Activated naive CD4-positive, alpha-beta T cell treated with anti-CD3 and anti-CD28 coated beads, Interleukin-2, amount 10 ng/mL, durations not matched to agents 7 days and 5 days (primary cell): ENCODE measurements around the gene HLA-DMA.

Source experiments
- CTCF ChIA-PET: fragments of 350-600 bp; sonication (Branson Sonifier 250); formaldehyde crosslinking; loops from one replicate; lab custom pipeline; 2021; ENCODE audit warnings: antibody characterized with exemption; lab: Charles Lee
- DNase-seq: peaks from one replicate; pipeline ENCODE4 v3.0.0-alpha.2; 2020
- H3K27ac Mint-ChIP-seq: one replicate; pipeline ENCODE4 v1.8.0; 2021; ENCODE audit warnings: mild to moderate bottlenecking, moderate library complexity, mixed read lengths
- H3K27me3 Mint-ChIP-seq: one replicate; pipeline ENCODE4 v1.8.0; 2021; ENCODE audit warnings: mild to moderate bottlenecking, mixed read lengths
- H3K36me3 Mint-ChIP-seq: one replicate; pipeline ENCODE4 v1.8.0; 2021; ENCODE audit warnings: mixed read lengths
- H3K4me1 Mint-ChIP-seq: one replicate; pipeline ENCODE4 v1.8.0; 2021; ENCODE audit warnings: mixed read lengths
- H3K4me3 Mint-ChIP-seq: one replicate; pipeline ENCODE4 v1.8.0; 2021; ENCODE audit warnings: mild to moderate bottlenecking, moderate library complexity, mixed read lengths
- H3K9me3 Mint-ChIP-seq: one replicate; pipeline ENCODE4 v1.8.0; 2021; ENCODE audit warnings: mixed read lengths

The HLA-DMA gene

DNA sequence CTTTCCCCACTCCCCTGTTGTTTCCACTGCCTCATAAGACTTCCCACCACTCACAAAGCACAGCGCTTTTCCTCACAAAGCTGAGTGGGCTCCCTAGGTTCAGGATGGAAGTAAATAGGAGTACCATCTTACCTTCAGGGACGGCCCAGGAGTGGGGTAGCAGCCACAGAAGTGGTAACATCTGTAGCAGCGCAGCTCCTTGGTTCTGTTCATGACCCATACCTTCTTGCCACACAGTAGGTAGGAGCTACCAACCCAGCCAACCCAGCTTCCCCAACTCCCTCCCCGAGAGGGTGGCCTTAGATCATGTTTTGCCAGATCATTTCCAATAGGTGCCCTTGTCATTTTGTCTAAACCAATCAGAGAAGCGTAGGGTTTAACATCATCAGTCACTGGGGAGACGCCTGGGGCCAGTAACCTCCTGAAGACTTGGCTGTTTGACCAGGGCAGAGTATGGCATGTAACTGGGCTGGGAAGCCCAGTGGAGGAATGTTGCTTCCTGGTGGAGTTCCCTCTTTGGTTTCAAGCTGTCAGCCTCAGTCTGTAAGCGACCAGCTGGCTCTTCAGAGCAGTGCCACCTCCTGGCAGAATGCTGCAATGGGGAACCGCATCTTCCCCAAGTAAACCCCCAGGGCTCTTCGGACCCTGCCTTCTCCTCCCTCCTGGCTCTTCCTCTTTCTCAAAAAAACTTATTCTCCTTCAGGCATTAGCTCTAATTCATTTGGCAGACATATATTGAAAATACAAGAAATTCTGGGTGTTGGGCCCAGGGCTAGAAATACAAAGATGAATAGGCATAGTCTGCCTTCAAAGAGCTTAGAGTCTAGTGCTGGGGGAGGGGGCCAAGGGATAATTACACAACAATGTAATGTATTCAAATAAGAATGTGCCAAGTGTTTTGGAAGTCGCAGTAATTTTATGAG lies at the start of gene HLA-DMA:
Gene HLA-DMA (minus strand): TSS at position 281 of the 923 bp plus-strand sequence. CDS start 61 bp downstream, at position 220.
- Mint-ChIP-seq H3K9me3 (no peaks in the 10 kb centered on the region), H3K27me3 (no peaks in the 10 kb centered on the region), H3K4me3 (peak within 1 kb of the TSS; percentile 68), H3K27ac (peak within 1 kb of the TSS; percentile 75), H3K36me3 (no peaks in the 10 kb centered on the region), H3K4me1 (peaks cover 52% of the 10 kb centered on the region)
- CTCF ChIA-PET = interaction anchor here (0.7 to 8.5 kb wide), 26 partner anchors 11 to 129 kb away, joined by 3 to 240 read pairs (median 5); partner anchors contain the start of genes BRD2, HLA-DMB, PSMB9 and TAP1
- DNase-seq = peak; percentile 86

DNA sequence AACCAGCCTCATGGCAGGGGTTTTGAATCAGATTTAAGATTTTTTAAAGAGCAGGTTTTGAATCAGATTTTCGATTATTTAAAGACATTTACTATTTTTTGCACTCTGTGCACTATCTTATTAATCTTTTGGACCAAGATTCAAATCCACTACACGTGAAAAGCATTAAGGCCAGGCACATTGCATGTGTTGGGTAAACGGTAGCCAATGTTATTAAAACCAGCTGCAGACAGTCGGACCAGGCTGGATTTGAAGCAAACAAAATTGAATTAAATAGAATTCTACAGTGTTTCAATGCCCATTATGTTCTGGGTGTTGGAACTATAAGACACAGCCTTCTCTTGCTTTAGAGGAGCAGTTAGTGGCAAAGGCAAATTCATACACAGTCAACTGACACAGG lies 48.8 kb upstream of the HLA-DMA start:
- no peak for DNase-seq
- Mint-ChIP-seq H3K4me3 (no peak overlapping the region), H3K27ac (no peak overlapping the region), H3K27me3 (peaks cover 51% of the 10 kb centered on the region), H3K36me3 (no peaks in the 10 kb centered on the region), H3K9me3 (no peaks in the 10 kb centered on the region), H3K4me1 (peaks cover 7% of the 10 kb centered on the region)
- CTCF ChIA-PET = interaction anchor here (1.9 kb wide), 1 partner anchor 13 kb away, joined by 5 read pairs; no protein-coding TSS in a partner anchor

- CTCF ChIA-PET = interaction anchor here (0.7 to 2.6 kb wide), 9 partner anchors 13 to 248 kb away, joined by 3 to 8 read pairs (median 3); partner anchors contain the start of gene HLA-DMA
- no peak overlapping the region for H3K4me3 Mint-ChIP-seq
- peaks cover 59% of the 10 kb centered on the region for H3K27me3 Mint-ChIP-seq
- peak; percentile 58 for DNase-seq
- no peaks in the 10 kb centered on the region for H3K9me3 Mint-ChIP-seq
- H3K36me3 Mint-ChIP-seq = no peaks in the 10 kb centered on the region
- H3K4me1 Mint-ChIP-seq = peaks cover 7% of the 10 kb centered on the region
- H3K27ac Mint-ChIP-seq = no peak overlapping the region
Measured at GRCh38 chr6:33000055-33000454, 47.2 kb upstream of the HLA-DMA start.

GRCh38 chr6:32995448-32995847 lies 42.6 kb upstream of the HLA-DMA start:
- H3K4me3 Mint-ChIP-seq = no peak overlapping the region
- H3K36me3 Mint-ChIP-seq = no peaks in the 10 kb centered on the region
- H3K27me3 Mint-ChIP-seq = peaks cover 44% of the 10 kb centered on the region
- CTCF ChIA-PET = no interaction called here
- no peak overlapping the region for H3K27ac Mint-ChIP-seq
- DNase-seq = no peak
- no peaks in the 10 kb centered on the region for H3K9me3 Mint-ChIP-seq
- peaks cover 6% of the 10 kb centered on the region for H3K4me1 Mint-ChIP-seq

DNA sequence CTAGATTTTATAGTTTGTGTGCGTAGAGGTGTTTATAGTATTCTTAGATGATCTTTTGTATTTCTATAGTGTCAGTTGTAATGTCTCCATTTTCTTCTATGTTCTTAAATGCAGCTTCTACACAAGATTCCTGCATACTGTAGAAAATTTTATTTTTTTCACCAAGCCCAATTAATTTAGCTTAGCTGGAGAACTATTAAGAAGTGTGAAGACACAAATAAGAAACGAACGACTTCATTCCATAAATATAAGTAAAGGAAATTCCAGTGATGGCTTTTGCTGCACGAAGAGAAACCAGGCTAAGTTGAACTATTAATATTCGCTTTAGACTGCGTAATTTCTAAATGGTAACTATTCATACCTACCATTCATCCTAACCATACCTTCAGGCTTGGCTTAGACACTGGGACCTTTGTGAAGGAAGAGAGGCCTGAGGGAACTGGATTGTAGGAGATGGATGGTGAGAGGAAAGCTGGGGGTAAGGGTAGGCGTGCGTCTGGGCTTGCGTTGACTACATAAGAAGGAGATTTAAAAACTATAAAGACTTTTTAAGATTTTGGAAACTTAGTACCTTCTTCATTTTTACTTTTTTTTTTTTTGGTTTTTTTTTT lies 40.6 kb upstream of the HLA-DMA start:
- H3K27me3 Mint-ChIP-seq = peaks cover 38% of the 10 kb centered on the region
- H3K4me1 Mint-ChIP-seq = no peaks in the 10 kb centered on the region
- no peak for DNase-seq
- CTCF ChIA-PET = interaction anchor here (0.6 to 1.4 kb wide), 2 partner anchors 9 to 539 kb away, joined by 4 to 5 read pairs; no protein-coding TSS in a partner anchor
- H3K4me3 Mint-ChIP-seq = no peak overlapping the region
- H3K36me3 Mint-ChIP-seq = no peaks in the 10 kb centered on the region
- no peak overlapping the region for H3K27ac Mint-ChIP-seq
- no peaks in the 10 kb centered on the region for H3K9me3 Mint-ChIP-seq

DNA sequence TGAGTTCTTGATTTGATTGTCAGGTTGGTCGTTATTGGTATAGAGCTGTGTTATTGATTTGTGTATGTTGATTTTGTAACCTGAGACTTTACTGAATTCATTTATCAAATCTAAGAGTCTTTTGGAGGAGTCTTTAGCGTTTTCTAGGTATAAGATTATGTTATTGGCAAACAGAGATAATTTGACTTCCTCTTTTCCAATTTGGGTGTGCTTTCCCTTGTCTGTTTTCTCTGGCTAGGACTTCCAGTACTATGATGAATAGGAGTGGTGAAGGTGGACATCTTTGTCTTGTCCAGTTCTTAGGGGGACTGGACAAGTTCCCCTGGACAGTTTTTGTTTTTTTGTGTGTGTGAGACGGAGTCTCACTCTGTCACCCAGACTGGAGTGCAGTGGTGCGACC lies 39.1 kb upstream of the HLA-DMA start:
- Mint-ChIP-seq H3K4me3 (no peak overlapping the region), H3K27ac (no peak overlapping the region), H3K4me1 (no peaks in the 10 kb centered on the region), H3K27me3 (peaks cover 39% of the 10 kb centered on the region), H3K36me3 (no peaks in the 10 kb centered on the region), H3K9me3 (no peaks in the 10 kb centered on the region)
- DNase-seq = no peak
- CTCF ChIA-PET = no interaction called here

GRCh38 chr6:32989368-32989767 lies 36.5 kb upstream of the HLA-DMA start:
- H3K27me3 Mint-ChIP-seq = peaks cover 39% of the 10 kb centered on the region
- no peak for DNase-seq
- H3K27ac Mint-ChIP-seq = no peak overlapping the region
- peaks cover 5% of the 10 kb centered on the region for H3K4me1 Mint-ChIP-seq
- H3K9me3 Mint-ChIP-seq = no peaks in the 10 kb centered on the region
- no peak overlapping the region for H3K4me3 Mint-ChIP-seq
- CTCF ChIA-PET = interaction anchor here (1.4 to 8.2 kb wide), 2 partner anchors 54 to 121 kb away, joined by 4 to 140 read pairs; no protein-coding TSS in a partner anchor
- no peaks in the 10 kb centered on the region for H3K36me3 Mint-ChIP-seq

- peak; percentile 95 for DNase-seq
- Mint-ChIP-seq H3K27ac (peak overlapping the region; percentile 12), H3K9me3 (no peaks in the 10 kb centered on the region), H3K4me1 (peaks cover 20% of the 10 kb centered on the region), H3K4me3 (no peak overlapping the region), H3K36me3 (peaks cover 22% of the 10 kb centered on the region), H3K27me3 (peaks cover 24% of the 10 kb centered on the region)
- CTCF ChIA-PET = interaction anchor here (0.6 to 8.2 kb wide), 43 partner anchors 9 to 264 kb away, joined by 3 to 140 read pairs (median 5); partner anchors contain the start of genes HLA-DMA, HLA-DMB and TAP2
Measured at GRCh38 chr6:32984622-32985389, 31.9 kb upstream of the HLA-DMA start.

DNA sequence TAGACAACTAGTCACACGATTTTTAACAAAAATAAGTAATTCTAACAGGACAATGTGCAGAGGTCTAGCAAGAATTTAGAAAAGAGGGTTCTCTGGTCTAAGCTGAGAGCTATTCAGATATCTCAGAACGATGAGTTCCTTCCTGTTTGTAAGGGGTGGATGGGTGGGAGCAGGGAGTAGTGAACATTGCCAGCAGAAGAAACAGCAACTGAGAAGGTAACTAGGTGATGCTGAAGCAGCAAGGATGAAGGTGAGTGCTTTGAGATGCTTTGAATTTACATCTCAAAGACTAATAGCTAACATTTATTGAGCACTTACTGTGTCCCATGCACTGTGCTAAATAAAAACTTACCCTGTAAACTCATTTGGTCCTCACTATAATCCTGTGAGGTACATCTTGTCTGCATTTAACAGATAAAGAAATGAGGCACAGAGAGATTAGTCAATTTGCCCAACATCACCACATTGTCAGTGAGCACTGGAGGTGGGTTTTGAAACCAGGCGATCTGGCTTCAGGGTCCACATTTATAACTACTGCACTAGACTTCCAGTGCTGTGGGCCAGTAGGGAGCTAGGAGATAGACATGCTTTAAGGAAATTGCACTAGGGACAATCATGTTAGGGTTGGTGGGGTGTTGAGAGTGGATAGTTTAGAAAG lies 31.2 kb upstream of the HLA-DMA start:
- peaks cover 24% of the 10 kb centered on the region for H3K27me3 Mint-ChIP-seq
- H3K27ac Mint-ChIP-seq = peak overlapping the region; percentile 46
- peaks cover 28% of the 10 kb centered on the region for H3K36me3 Mint-ChIP-seq
- CTCF ChIA-PET = interaction anchor here (0.6 to 8.2 kb wide), 42 partner anchors 9 to 264 kb away, joined by 3 to 140 read pairs (median 5); partner anchors contain the start of genes HLA-DMA, HLA-DMB and TAP2
- DNase-seq = no peak
- H3K9me3 Mint-ChIP-seq = no peaks in the 10 kb centered on the region
- peaks cover 24% of the 10 kb centered on the region for H3K4me1 Mint-ChIP-seq
- no peak overlapping the region for H3K4me3 Mint-ChIP-seq

- Mint-ChIP-seq H3K36me3 (peaks cover 35% of the 10 kb centered on the region), H3K9me3 (no peaks in the 10 kb centered on the region), H3K27ac (peak overlapping the region; percentile 46), H3K27me3 (peaks cover 24% of the 10 kb centered on the region), H3K4me1 (peaks cover 27% of the 10 kb centered on the region), H3K4me3 (no peak overlapping the region)
- DNase-seq = no peak
- CTCF ChIA-PET = interaction anchor here (1.4 to 8.2 kb wide), 14 partner anchors 9 to 265 kb away, joined by 3 to 140 read pairs (median 20); partner anchors contain the start of genes HLA-DMA, HLA-DMB and TAP2
Measured at GRCh38 chr6:32983493-32983848, 30.6 kb upstream of the HLA-DMA start.

- H3K4me3 Mint-ChIP-seq = no peak overlapping the region
- H3K4me1 Mint-ChIP-seq = peaks cover 33% of the 10 kb centered on the region
- CTCF ChIA-PET = interaction anchor here (0.9 to 8.2 kb wide), 13 partner anchors 8 to 144 kb away, joined by 3 to 140 read pairs (median 22); partner anchors contain the start of genes HLA-DMA, HLA-DMB and TAP2
- H3K36me3 Mint-ChIP-seq = peaks cover 40% of the 10 kb centered on the region
- H3K27me3 Mint-ChIP-seq = peaks cover 19% of the 10 kb centered on the region
- no peaks in the 10 kb centered on the region for H3K9me3 Mint-ChIP-seq
- peak overlapping the region; percentile 16 for H3K27ac Mint-ChIP-seq
- no peak for DNase-seq
Measured at GRCh38 chr6:32982702-32983492, 30.0 kb upstream of the HLA-DMA start.

- no peak for DNase-seq
- peaks cover 40% of the 10 kb centered on the region for H3K4me1 Mint-ChIP-seq
- peaks cover 47% of the 10 kb centered on the region for H3K36me3 Mint-ChIP-seq
- no peaks in the 10 kb centered on the region for H3K9me3 Mint-ChIP-seq
- no peak overlapping the region for H3K4me3 Mint-ChIP-seq
- CTCF ChIA-PET = interaction anchor here (0.9 to 8.2 kb wide), 5 partner anchors 9 to 143 kb away, joined by 3 to 140 read pairs (median 5); partner anchors contain the start of genes HLA-DMA and TAP2
- H3K27ac Mint-ChIP-seq = no peak overlapping the region
- peaks cover 12% of the 10 kb centered on the region for H3K27me3 Mint-ChIP-seq
Measured at GRCh38 chr6:32982084-32982701, 29.3 kb upstream of the HLA-DMA start.
